OCI-LY7 (cell line): ENCODE results near the gene FOXD4. TPM values are rescaled to one million over a fixed set of nuclear protein-coding genes. Genes with fewer than 3 reads are reported as not detected.

ENCODE experiments used
- total RNA-seq, 2 experiments: library from RNA; depleted of rRNA in 1 of 2; stranded (reverse); fragments of >200 nt in 1 of 2; shearing (Covaris generic) in 1 of 2; gene quantifications; 2 replicates each; pipeline ENCODE4 v1.2.3, GENCODE V29; 2014 to 2022

The FOXD4 gene
- total RNA-seq, 2 experiments from 2014 or later: 2.2 to 2.5 TPM

Other genes with a start within 250 kb of the FOXD4 start
- 14.2 and 17.0 TPM in 2 replicates for gene WASHC1, start 89.0 kb downstream of the FOXD4 start, total RNA-seq (2014; rRNA removed; shearing (Covaris generic))
- gene WASHC1, start 89.0 kb downstream of the FOXD4 start, total RNA-seq (2022): 20.2 and 22.4 TPM in 2 replicates
- 48.8 and 49.4 TPM in 2 replicates for gene ZNG1A, start 60.6 kb upstream of the FOXD4 start, total RNA-seq (2014; rRNA removed; shearing (Covaris generic))
- gene ZNG1A, start 60.6 kb upstream of the FOXD4 start, total RNA-seq (2022): 73.6 and 74.5 TPM in 2 replicates
- gene DOCK8, start 96.4 kb upstream of the FOXD4 start, total RNA-seq (2014; rRNA removed; shearing (Covaris generic)): 59.0 and 63.7 TPM in 2 replicates
- 145 TPM in 2 replicates for gene DOCK8, start 96.4 kb upstream of the FOXD4 start, total RNA-seq (2022)